ENCODE data around the gene NCKAP5.

Gene NCKAP5

GRCh38 chr2:132975193-132976105 lies 592.8 kb downstream of the NCKAP5 start:
- H3K4me3 ChIP-seq (ENCODE audit: control insufficient read depth, low read depth, low read length): no peak overlapping the region
- no peak for TF ChIP-seq CTCF (conservative IDR thresholded peaks at IDR 0.05; ENCODE audit: control insufficient read depth, insufficient read depth, low read depth, low read length)
- DNase-seq (ENCODE audit: low read depth): no peak

- no peak for TF ChIP-seq CTCF (conservative IDR thresholded peaks at IDR 0.05; ENCODE audit: control insufficient read depth, insufficient read depth, low read depth, low read length)
- DNase-seq (ENCODE audit: low read depth): no peak
- no peak overlapping the region for H3K4me3 ChIP-seq (ENCODE audit: control insufficient read depth, low read depth, low read length)
Observed at GRCh38 chr2:132974467-132975095, 593.7 kb downstream of the NCKAP5 start.

- no peak overlapping the region for H3K4me3 ChIP-seq (ENCODE audit: control insufficient read depth, low read depth, low read length)
- TF ChIP-seq CTCF (conservative IDR thresholded peaks at IDR 0.05; ENCODE audit: control insufficient read depth, insufficient read depth, low read depth, low read length): no peak
- no peak for DNase-seq (ENCODE audit: low read depth)
Observed at GRCh38 chr2:132971310-132972061, 596.8 kb downstream of the NCKAP5 start.

GRCh38 chr2:132969371-132969985 lies 598.8 kb downstream of the NCKAP5 start:
- no peak overlapping the region for H3K4me3 ChIP-seq (ENCODE audit: control insufficient read depth, low read depth, low read length)
- no peak for TF ChIP-seq CTCF (conservative IDR thresholded peaks at IDR 0.05; ENCODE audit: control insufficient read depth, insufficient read depth, low read depth, low read length)
- no peak for DNase-seq (ENCODE audit: low read depth)

- DNase-seq (ENCODE audit: low read depth): no peak
- TF ChIP-seq CTCF (conservative IDR thresholded peaks at IDR 0.05; ENCODE audit: control insufficient read depth, insufficient read depth, low read depth, low read length): no peak
- no peak overlapping the region for H3K4me3 ChIP-seq (ENCODE audit: control insufficient read depth, low read depth, low read length)
Observed at GRCh38 chr2:132965460-132965859, 602.8 kb downstream of the NCKAP5 start.

- no peak overlapping the region for H3K4me3 ChIP-seq (ENCODE audit: control insufficient read depth, low read depth, low read length)
- no peak for TF ChIP-seq CTCF (conservative IDR thresholded peaks at IDR 0.05; ENCODE audit: control insufficient read depth, insufficient read depth, low read depth, low read length)
- DNase-seq (ENCODE audit: low read depth): no peak
Observed at GRCh38 chr2:132963161-132963560, 605.1 kb downstream of the NCKAP5 start.

All from fibroblast of mammary gland (primary cell).